Activated T-helper 1 cell treated with Interleukin-2 at 50 U/mL for 16 hours (primary cell): Measurements from ENCODE around the gene CARMIL1.

Experiments used
- DNase-seq: peaks from one replicate; pipeline ENCODE4 v3.0.0-alpha.2; 2020; ENCODE audit warnings: low read depth

Gene CARMIL1

GRCh38 chr6:25278914-25279747 is at the start of gene CARMIL1:
TSS of gene CARMIL1 (plus strand) at chr6:25279374. CDS start at chr6:25279796, 422 bp downstream.
- peak; percentile 51 for DNase-seq

- DNase-seq: no peak
These were observed 49.4 kb upstream of the CARMIL1 start for GRCh38 chr6:25229671-25230321.

- no peak for DNase-seq
These were observed 46.7 kb upstream of the CARMIL1 start for GRCh38 chr6:25232479-25232878.

GRCh38 chr6:25233226-25233625 is 45.9 kb upstream of the CARMIL1 start:
- no peak for DNase-seq

GRCh38 chr6:25237579-25237978 is 41.6 kb upstream of the CARMIL1 start:
- DNase-seq: no peak

GRCh38 chr6:25239059-25239458 is 40.1 kb upstream of the CARMIL1 start:
- DNase-seq: no peak

GRCh38 chr6:25239498-25239897 is 39.7 kb upstream of the CARMIL1 start:
- DNase-seq: no peak

- no peak for DNase-seq
These were observed 36.6 kb upstream of the CARMIL1 start for GRCh38 chr6:25242567-25242966.

GRCh38 chr6:25244865-25245264 is 34.3 kb upstream of the CARMIL1 start:
- no peak for DNase-seq

- DNase-seq: no peak
These were observed 31.1 kb upstream of the CARMIL1 start for GRCh38 chr6:25248123-25248522.

- no peak for DNase-seq
These were observed 30.0 kb upstream of the CARMIL1 start for GRCh38 chr6:25249133-25249532.

GRCh38 chr6:25250878-25251277 is 28.3 kb upstream of the CARMIL1 start:
- no peak for DNase-seq

- no peak for DNase-seq
These were observed 27.7 kb upstream of the CARMIL1 start for GRCh38 chr6:25251426-25251825.

- no peak for DNase-seq
These were observed 25.8 kb upstream of the CARMIL1 start for GRCh38 chr6:25253351-25253750.

- DNase-seq: no peak
These were observed 24.5 kb upstream of the CARMIL1 start for GRCh38 chr6:25254671-25255070.

GRCh38 chr6:25257686-25258348 is 21.4 kb upstream of the CARMIL1 start:
- no peak for DNase-seq

- DNase-seq: no peak
These were observed 19.4 kb upstream of the CARMIL1 start for GRCh38 chr6:25259756-25260155.

- DNase-seq: no peak
These were observed 15.5 kb upstream of the CARMIL1 start for GRCh38 chr6:25263657-25264056.

GRCh38 chr6:25266456-25267100 is 12.6 kb upstream of the CARMIL1 start:
- DNase-seq: no peak

- no peak for DNase-seq
These were observed 11.5 kb upstream of the CARMIL1 start for GRCh38 chr6:25267662-25268061.

GRCh38 chr6:25270559-25270958 is 8.6 kb upstream of the CARMIL1 start:
- no peak for DNase-seq

GRCh38 chr6:25275436-25275835 is 3.7 kb upstream of the CARMIL1 start:
- no peak for DNase-seq
